C1 segment of cervical spinal cord (tissue), 14 donors: ENCODE results near the gene CXCL1.

Experiments
- DNase-seq, 14 donors: peaks; one replicate each; lab custom pipeline; 2025; lab: John Stamatoyannopoulos, UW

CXCL1 gene

GRCh38 chr4:73916172-73916925, 47.2 kb downstream of the CXCL1 start:
- DNase-seq, result no peak

- no peak for DNase-seq
These were observed 47.9 kb downstream of the CXCL1 start for GRCh38 chr4:73917081-73917501.

GRCh38 chr4:73918058-73918457, 48.9 kb downstream of the CXCL1 start:
- DNase-seq, result no peak

GRCh38 chr4:73919691-73920090, 50.5 kb downstream of the CXCL1 start:
- DNase-seq, result no peak
